GM12801 (cell line): ENCODE data around the gene LUC7L2.

Source experiments
- TF ChIP-seq, protein P1 (sequence below): IDR thresholded peaks from one replicate; pipeline ENCODE4 v1.5.1; 2011; ENCODE audit warnings: control low read depth; ENCODE audit not compliant: insufficient read length; ENCODE audit errors: extremely low read depth

LUC7L2 gene

DNA sequence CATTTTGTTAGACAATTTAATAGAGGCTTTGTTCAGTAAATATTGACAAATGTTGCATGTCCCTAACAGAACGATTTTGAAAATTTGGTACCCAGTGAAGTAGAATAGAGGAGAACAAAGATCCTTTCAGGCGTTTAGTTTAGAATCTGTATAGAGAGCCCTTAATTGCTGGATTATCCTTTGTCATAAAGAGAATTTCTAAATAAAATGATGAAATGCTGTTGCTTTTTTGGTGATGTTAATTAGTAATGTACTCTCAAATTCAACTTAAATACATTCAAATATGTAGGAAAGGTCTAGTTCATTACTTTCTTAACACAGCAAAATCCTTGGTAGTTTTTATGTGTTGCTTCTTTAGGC lies 1.2 kb downstream of the LUC7L2 start:
- TF ChIP-seq, protein P1, sequence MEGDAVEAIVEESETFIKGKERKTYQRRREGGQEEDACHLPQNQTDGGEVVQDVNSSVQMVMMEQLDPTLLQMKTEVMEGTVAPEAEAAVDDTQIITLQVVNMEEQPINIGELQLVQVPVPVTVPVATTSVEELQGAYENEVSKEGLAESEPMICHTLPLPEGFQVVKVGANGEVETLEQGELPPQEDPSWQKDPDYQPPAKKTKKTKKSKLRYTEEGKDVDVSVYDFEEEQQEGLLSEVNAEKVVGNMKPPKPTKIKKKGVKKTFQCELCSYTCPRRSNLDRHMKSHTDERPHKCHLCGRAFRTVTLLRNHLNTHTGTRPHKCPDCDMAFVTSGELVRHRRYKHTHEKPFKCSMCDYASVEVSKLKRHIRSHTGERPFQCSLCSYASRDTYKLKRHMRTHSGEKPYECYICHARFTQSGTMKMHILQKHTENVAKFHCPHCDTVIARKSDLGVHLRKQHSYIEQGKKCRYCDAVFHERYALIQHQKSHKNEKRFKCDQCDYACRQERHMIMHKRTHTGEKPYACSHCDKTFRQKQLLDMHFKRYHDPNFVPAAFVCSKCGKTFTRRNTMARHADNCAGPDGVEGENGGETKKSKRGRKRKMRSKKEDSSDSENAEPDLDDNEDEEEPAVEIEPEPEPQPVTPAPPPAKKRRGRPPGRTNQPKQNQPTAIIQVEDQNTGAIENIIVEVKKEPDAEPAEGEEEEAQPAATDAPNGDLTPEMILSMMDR = no peak

DNA sequence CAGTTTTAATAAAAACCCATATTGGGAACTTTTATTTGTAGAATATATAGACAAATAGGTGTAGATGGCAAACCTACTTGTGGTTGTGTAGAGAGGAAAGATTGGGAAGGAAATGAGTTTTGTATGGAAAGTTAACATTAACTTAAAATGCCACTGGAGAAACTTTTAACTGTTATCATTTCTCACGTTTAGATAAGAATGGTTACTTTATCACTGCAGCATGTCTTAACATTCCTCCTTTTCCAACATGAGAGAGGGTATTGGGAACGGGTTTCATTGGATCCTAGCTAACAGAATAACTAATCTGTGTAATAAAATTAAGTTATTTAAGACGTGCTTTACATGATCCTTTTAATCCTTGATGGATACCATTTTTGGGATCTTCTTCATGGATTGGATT lies 1.8 kb downstream of the LUC7L2 start:
- TF ChIP-seq, protein P1 = no peak

DNA sequence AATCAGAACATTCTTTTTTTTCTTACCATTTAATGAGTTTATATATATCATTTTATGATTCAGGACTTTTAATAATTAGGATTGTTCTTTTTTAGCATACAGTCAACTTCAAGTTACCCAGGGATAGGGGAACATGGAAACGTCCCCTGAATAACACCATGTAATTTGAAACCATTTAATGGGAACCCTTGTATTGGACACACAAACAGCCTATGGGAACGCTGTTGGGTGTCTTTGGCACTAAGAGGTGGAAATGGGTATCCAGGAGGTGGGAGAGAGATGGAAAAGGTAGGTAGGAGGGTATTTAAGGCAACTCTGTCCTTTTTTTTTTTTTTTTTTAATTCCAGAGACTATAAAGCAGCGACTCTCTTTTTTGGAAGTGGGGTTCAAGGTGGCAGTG lies 2.6 kb downstream of the LUC7L2 start:
- TF ChIP-seq, protein P1 = no peak

DNA sequence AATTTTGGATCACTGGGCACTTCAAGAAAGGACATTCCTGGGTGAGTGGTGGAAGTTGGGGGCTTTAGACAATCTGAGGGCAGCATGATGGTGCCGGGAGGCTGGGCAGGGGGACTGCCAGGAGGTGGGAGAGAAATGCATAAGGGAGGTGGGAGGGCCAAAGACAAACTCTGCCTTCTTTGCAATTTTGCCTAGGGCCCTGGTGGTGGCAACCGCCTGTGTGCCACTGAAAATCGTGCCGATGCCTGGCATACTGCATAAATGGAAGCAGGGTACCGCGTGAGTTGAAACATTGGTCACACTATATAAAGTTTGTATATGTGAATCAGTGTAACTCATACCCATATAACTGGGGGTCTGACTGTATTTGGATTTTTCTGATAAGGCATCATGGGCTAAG lies 3.3 kb downstream of the LUC7L2 start:
- TF ChIP-seq, protein P1 = no peak

DNA sequence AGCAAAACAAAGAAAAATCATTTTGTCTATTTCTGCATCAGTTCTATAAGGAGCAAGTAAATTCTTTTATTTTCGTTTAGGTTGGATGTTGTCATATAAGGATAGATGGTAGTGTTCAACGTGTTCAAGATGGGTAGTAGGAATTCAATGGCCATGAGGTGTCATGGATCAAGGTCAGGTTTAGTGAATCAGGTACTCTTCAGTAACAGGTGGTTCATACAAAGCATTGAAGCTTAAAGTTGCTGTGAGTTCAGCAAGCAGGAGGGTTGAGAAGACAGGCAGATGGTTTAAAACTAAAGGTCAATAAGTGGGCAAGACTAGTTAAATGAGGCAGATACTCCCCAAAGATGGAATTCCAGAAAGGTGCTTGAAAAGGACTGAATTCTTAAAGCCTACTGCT lies 5.6 kb downstream of the LUC7L2 start:
- TF ChIP-seq, protein P1 = no peak

DNA sequence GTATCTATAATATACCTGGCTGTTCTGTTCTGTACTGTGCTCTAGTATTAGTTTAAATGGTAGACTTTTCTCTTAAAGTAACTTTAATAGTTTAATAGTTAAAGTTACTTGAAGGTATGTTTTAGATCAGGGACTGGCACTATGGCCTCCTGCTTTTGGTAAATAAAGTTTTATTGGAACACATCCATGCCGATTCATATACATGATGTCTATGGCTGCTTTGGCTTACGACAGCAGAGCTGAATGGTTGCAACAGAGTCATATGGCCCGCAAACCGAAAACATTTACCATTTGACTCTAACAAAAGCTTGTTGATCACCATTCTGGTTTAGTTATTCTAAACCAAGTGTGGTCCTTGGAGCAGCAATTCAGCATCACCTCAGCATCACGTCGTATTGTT lies 6.7 kb downstream of the LUC7L2 start:
- TF ChIP-seq, protein P1 = no peak

DNA sequence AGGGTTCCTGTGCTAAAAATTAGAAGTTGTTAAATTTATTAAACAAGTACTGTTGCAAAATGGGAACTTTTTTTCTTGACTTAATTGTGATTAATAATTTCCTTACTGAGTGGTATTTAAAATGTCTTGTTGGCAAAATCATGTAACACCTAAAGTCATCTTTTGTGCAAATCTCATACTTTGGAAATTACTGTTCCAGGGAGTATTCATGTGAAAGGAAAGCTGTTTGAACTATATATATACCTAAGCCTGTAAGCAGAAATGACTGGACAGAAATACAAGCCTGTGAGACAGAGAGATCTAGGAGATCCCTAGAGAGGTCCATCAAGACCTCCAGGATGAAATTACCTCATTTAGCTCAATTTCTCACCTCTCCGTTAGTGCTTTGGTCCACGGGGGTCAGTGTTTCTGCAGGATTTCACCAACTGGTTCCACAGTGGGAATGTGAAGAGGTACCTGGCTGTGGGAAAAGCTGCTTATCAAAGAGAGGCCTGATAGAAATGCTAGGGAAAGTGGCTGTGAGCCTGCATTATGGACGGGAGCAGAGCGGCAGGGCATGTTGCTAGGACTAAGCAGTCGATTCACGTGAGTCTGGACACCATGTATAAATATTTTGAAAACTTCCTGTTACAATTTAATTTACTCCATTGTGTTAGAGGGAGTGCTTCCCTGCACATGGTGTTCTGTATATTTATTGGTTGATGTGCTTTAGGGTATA lies 7.9 kb downstream of the LUC7L2 start:
- TF ChIP-seq, protein P1 = no peak
